HepG2 (cell line): ENCODE results near the gene LRRC8D. TPM values are rescaled to one million over a fixed set of nuclear protein-coding genes. Genes with fewer than 3 reads are reported as not detected.
A peak's percentile ranks its signal among the peaks of the same experiment; 100 is the strongest.

Source experiments
- ATAC-seq: fragments of 200-7000 bp; cut with Tn5 transposase; 3 replicates; pipeline ENCODE4 v1.9.1; 2020; ENCODE audit warnings: mild to moderate bottlenecking, moderate library complexity
- BruUV-seq: library from RNA; stranded (reverse); fragments of 400-500 nt; replicated peaks from 2 replicates; lab custom pipeline; 2021; lab: Mats Ljungman, UMichigan
- CTCF ChIA-PET: fragments of 300-600 bp; formaldehyde crosslinking; extraction: SDS; loops from one replicate; lab custom pipeline; 2021; ENCODE audit warnings: low total read pairs, inconsistent platforms, low intra/inter-chr PET ratio; lab: Yijun Ruan, JAX
- POLR2A ChIA-PET: fragments of 350-600 bp; sonication (Branson Sonifier 250); formaldehyde crosslinking; loops from one replicate; lab custom pipeline; 2020; ENCODE audit warnings: antibody characterized with exemption, inconsistent platforms; lab: Yijun Ruan, JAX
- DNase-seq: peaks from one replicate; pipeline ENCODE4 v3.0.0-alpha.2; 2015; ENCODE audit warnings: low spot score
- FAIRE-seq: peaks from 3 replicates; lab custom pipeline; 2011; peaks lifted over from hg19 to GRCh38; lab: Jason Lieb, UNC
- H2AFZ ChIP-seq: one replicate; pipeline ENCODE4 v1.6.1; 2011; ENCODE audit warnings: low read length, inconsistent platforms
- H3K27ac ChIP-seq: fragments of 300-600 bp; 3 replicates; pipeline ENCODE4 v1.8.0; 2011; ENCODE audit warnings: mixed run types, mild to moderate bottlenecking, mixed read lengths, low read length, inconsistent platforms; ENCODE audit not compliant: insufficient read depth; ENCODE audit errors: extremely low read length
- H3K27me3 ChIP-seq, 2 experiments: fragments of 200-600 bp in 1 of 2; 2 replicates in 1 of 2; 3 replicates in 1 of 2; pipeline versions ENCODE4 v1.6.0 to v1.8.0; 2011; ENCODE audit warnings: low read length in 2 of 2, mild to moderate bottlenecking in 2 of 2, moderate library complexity in 2 of 2, inconsistent platforms in 1 of 2; ENCODE audit not compliant: insufficient read depth in 2 of 2, control insufficient read depth in 1 of 2
- H3K36me3 ChIP-seq, 2 experiments: fragments of 200-600 bp in 1 of 2; replicated peaks in 1 of 2; 2 replicates in 1 of 2; 3 replicates in 1 of 2; pipeline versions ENCODE4 v1.5.1 to v1.8.0; 2011; ENCODE audit warnings: low read length in 2 of 2, inconsistent platforms in 1 of 2; ENCODE audit not compliant: insufficient read depth in 2 of 2, control insufficient read depth in 1 of 2
- H3K4me1 ChIP-seq: 2 replicates; pipeline ENCODE4 v1.5.1; 2012; ENCODE audit warnings: low read length, inconsistent platforms; ENCODE audit not compliant: insufficient read depth
- H3K4me2 ChIP-seq: 2 replicates; pipeline ENCODE4 v1.6.0; 2011; ENCODE audit warnings: low read depth, low read length, inconsistent platforms
- H3K4me3 ChIP-seq, 3 experiments: fragments of 200-600 bp in 1 of 3; sonication (generic), shearing (Covaris generic) in 1 of 3; replicated peaks in 1 of 3; 2 replicates each; pipeline ENCODE4 v1.5.1; 2011 to 2016; ENCODE audit warnings: low read length in 3 of 3, inconsistent platforms in 2 of 3, low read depth in 2 of 3, mild to moderate bottlenecking in 2 of 3, control low read depth in 1 of 3, mixed read lengths in 1 of 3; ENCODE audit not compliant: insufficient read depth in 1 of 3
- H3K79me2 ChIP-seq: one replicate; pipeline ENCODE4 v1.6.1; 2011; ENCODE audit warnings: low read length, inconsistent platforms; ENCODE audit not compliant: insufficient read depth
- H3K9ac ChIP-seq: 2 replicates; pipeline ENCODE4 v1.6.0; 2011; ENCODE audit warnings: mild to moderate bottlenecking, low read depth, low read length, inconsistent platforms; ENCODE audit not compliant: insufficient read depth
- H3K9me3 ChIP-seq: 2 replicates; pipeline ENCODE4 v1.5.1; 2012; ENCODE audit warnings: mild to moderate bottlenecking, low read length
- H4K20me1 ChIP-seq: 2 replicates; pipeline ENCODE4 v1.6.0; 2011; ENCODE audit warnings: inconsistent platforms, mild to moderate bottlenecking, low read length, moderate library complexity; ENCODE audit not compliant: insufficient read depth
- ARID4A ChIP-seq: sonication (generic); formaldehyde crosslinking; IDR thresholded peaks from 2 replicates; pipeline ENCODE4 v1.5.0; 2020; ENCODE audit warnings: mild to moderate bottlenecking, missing genetic modification reagents, borderline replicate concordance
- FOXM1 ChIP-seq: sonication (generic); formaldehyde crosslinking; IDR thresholded peaks from 2 replicates; pipeline ENCODE4 v1.5.0; 2020; ENCODE audit warnings: missing genetic modification reagents
- PTBP1 ChIP-seq: fragments of 200-400 bp; formaldehyde crosslinking; IDR thresholded peaks from 2 replicates; pipeline ENCODE4 v1.6.1; 2018; ENCODE audit warnings: low read length, low read depth; ENCODE audit not compliant: poor library complexity, severe bottlenecking
- RBM22 ChIP-seq: fragments of 200-400 bp; formaldehyde crosslinking; optimal IDR thresholded peaks from 2 replicates; pipeline ENCODE3; 2017; ENCODE audit warnings: mild to moderate bottlenecking, low read length, moderate library complexity
- TCF7 ChIP-seq: sonication (generic); IDR thresholded peaks from 2 replicates; pipeline ENCODE4 v1.6.1; 2016; ENCODE audit warnings: antibody characterized with exemption, low read depth
- ZFX ChIP-seq: sonication (generic); formaldehyde crosslinking; IDR thresholded peaks from 2 replicates; pipeline ENCODE4 v1.4.0; 2020; ENCODE audit warnings: mild to moderate bottlenecking, low read depth, missing genetic modification reagents, moderate library complexity
- ZKSCAN1 ChIP-seq: fragments of 150-350 bp; IDR thresholded peaks from 2 replicates; pipeline ENCODE4 v1.6.1; 2014; ENCODE audit warnings: low read length
- ZNF225 ChIP-seq: sonication (generic); formaldehyde crosslinking; IDR thresholded peaks from 2 replicates; pipeline ENCODE4 v1.4.0; 2020; ENCODE audit warnings: mild to moderate bottlenecking, missing genetic modification reagents
- ZNF275 ChIP-seq: sonication (generic); formaldehyde crosslinking; IDR thresholded peaks from 2 replicates; pipeline ENCODE4 v1.8.0; 2022; ENCODE audit warnings: missing genetic modification reagents, mild to moderate bottlenecking, inconsistent platforms, borderline replicate concordance
- ZNF331 ChIP-seq: sonication (generic); formaldehyde crosslinking; IDR thresholded peaks from 2 replicates; pipeline ENCODE4 v1.4.0; 2020; ENCODE audit warnings: missing genetic modification reagents
- ZNF503 ChIP-seq: sonication (generic); formaldehyde crosslinking; IDR thresholded peaks from 2 replicates; pipeline ENCODE4 v1.4.0; 2020; ENCODE audit warnings: missing genetic modification reagents
- ZNF598 ChIP-seq: sonication (generic); formaldehyde crosslinking; IDR thresholded peaks from 2 replicates; pipeline ENCODE4 v1.5.1; 2020; ENCODE audit warnings: mild to moderate bottlenecking, missing genetic modification reagents, borderline replicate concordance
- ZNF713 ChIP-seq: sonication (generic); formaldehyde crosslinking; IDR thresholded peaks from 2 replicates; pipeline ENCODE4 v1.4.0; 2020; ENCODE audit warnings: mild to moderate bottlenecking, missing genetic modification reagents
- ZSCAN9 ChIP-seq: IDR thresholded peaks from 2 replicates; pipeline ENCODE4 v1.6.1; 2016; ENCODE audit warnings: borderline replicate concordance
- WGBS: methylation state at CpG from one replicate; pipeline ENCODE4 v1.1.6; 2017; ENCODE audit warnings: low lambda C conversion rate; 5-methylcytosine and 5-hydroxymethylcytosine counted together
- in situ Hi-C: cut with HindIII; loops from 2 replicates; pipeline ENCODE4 v1.10.0; 2017; ENCODE audit warnings: low pct_unique_long_range_greater_than_20kb; ENCODE audit not compliant: extremely low pct_ligation_motif_present
- intact Hi-C: fragments of 100-400 bp; cut with micrococcal nuclease; formaldehyde crosslinking; loops from one replicate; pipeline ENCODE4 v1.10.0; 2022; ENCODE audit not compliant: unreplicated experiment
- polyA plus RNA-seq, 8 experiments: library from polyadenylated mRNA; depleted of rRNA in 3 of 8; stranded (reverse) in 7 of 8; unstranded in 1 of 8; fragments of >200 nt; fragmentation: Illumina TruSeq in 4 of 8; extraction: Trizol in 4 of 8; gene quantifications; 2 replicates each; pipeline versions ENCODE4 v1.2.1 to v1.2.3, GENCODE V29; 2011 to 2016; ENCODE audit warnings: low read depth in 4 of 8, missing spikeins in 1 of 8, mixed read lengths in 1 of 8; ENCODE audit not compliant: insufficient read depth in 1 of 8
- total RNA-seq, 5 experiments: library from RNA; depleted of rRNA; stranded (reverse); fragments of >200 nt; fragmentation: Illumina TruSeq; extraction: Trizol; gene quantifications; 2 replicates each; pipeline ENCODE4 v1.2.3, GENCODE V29; 2016; ENCODE audit warnings: low read depth in 1 of 5

LRRC8D gene
- total and polyA plus RNA-seq, 2 of the 13 experiments (the other 11 are each of a cell fraction or from before 2014, with no cell fraction given): 29.9 to 45.5 TPM

GRCh38 chr1:89836252-89837035, 15.6 kb downstream of the LRRC8D start:
- WGBS: 6% methylated on average over 8 of the region's 8 CpGs
- intact Hi-C loops: loop anchor here (1.0 to 2.0 kb wide), 2 partner anchors 15 to 32 kb away; partner anchors contain the start of gene LRRC8D
- TF ChIP-seq ZNF598 (CRISPR knock-in tag) (no peak), ZNF225 (CRISPR knock-in tag) (no peak), ZNF275 (CRISPR knock-in tag) (no peak), FOXM1 (CRISPR knock-in tag) (no peak), RBM22 (no peak), TCF7 (peak; percentile 86), ZNF713 (CRISPR knock-in tag) (no peak), ZNF331 (CRISPR knock-in tag) (peak; percentile 51; the same call in 1 of the 2 replicates), ARID4A (CRISPR knock-in tag) (no peak; the same call in 1 of the 2 replicates), ZSCAN9 (CRISPR knock-in tag) (no peak), PTBP1 (no peak), ZKSCAN1 (no peak), ZNF503 (no peak; the same call in 1 of the 2 replicates), ZFX (CRISPR knock-in tag) (no peak)

More at GRCh38 chr1:89836252-89837035, 15.6 kb downstream of the LRRC8D start:
- peak overlapping the region; percentile 72 for H3K9ac ChIP-seq
- no TSS peak for BruUV-seq
- in situ Hi-C loops: no loop called here
- H3K27me3 ChIP-seq: no peaks in the 10 kb centered on the region
- H2AFZ ChIP-seq: no peak overlapping the region
- peak overlapping the region; percentile 97 for H3K27ac ChIP-seq
- H3K4me3 ChIP-seq: peak overlapping the region; percentile 31 to 56 (median 35); a peak in 5 of 6 replicates
- peaks cover 100% of the 10 kb centered on the region for H3K4me1 ChIP-seq
- peaks cover 5% of the 10 kb centered on the region; the same call in 1 of the 2 replicates for H4K20me1 ChIP-seq
- peaks cover 77% of the 10 kb centered on the region for H3K79me2 ChIP-seq
- POLR2A ChIA-PET: interaction anchor here (0.7 to 6.2 kb wide), 4 partner anchors 9 to 107 kb away, joined by 3 to 115 read pairs (median 4); partner anchors contain the start of gene LRRC8D
- H3K36me3 ChIP-seq: 0 out of 5 replicates have a peak, but pooled peaks cover 0 to 2% of the 10 kb centered on the region in 2 experiments
- H3K9me3 ChIP-seq: no peaks in the 10 kb centered on the region
- peak; percentile 84 for ATAC-seq
- DNase-seq: peak; percentile 88
- peak overlapping the region; percentile 92 for H3K4me2 ChIP-seq
- CTCF ChIA-PET: no interaction called here
- peak; percentile 84 for FAIRE-seq
